Kidney (tissue), 14 donors: ENCODE measurements around the gene TPBGL. TPM values are rescaled to one million over a fixed set of nuclear protein-coding genes. Genes with fewer than 3 reads are reported as not detected.

Experiments used
- DNase-seq, 5 donors: peaks; one replicate each; pipeline ENCODE4 v3.0.0-alpha.2; 2013 to 2020
- FAIRE-seq: peaks from 2 replicates; lab custom pipeline; 2012; peaks lifted over from hg19 to GRCh38; lab: Jason Lieb, UNC
- H3K27ac ChIP-seq, 2 donors: one replicate each; pipeline ENCODE4 v1.7.0; 2013; ENCODE audit warnings: low read depth in 2 of 2, low read length in 2 of 2, inconsistent platforms in 1 of 2
- H3K27me3 ChIP-seq: one replicate; pipeline ENCODE4 v1.7.1; 2013; ENCODE audit warnings: low read length, inconsistent platforms; ENCODE audit not compliant: control insufficient read depth, insufficient read depth
- H3K36me3 ChIP-seq, 3 donors: one replicate each; pipeline versions ENCODE4 v1.7.0 to v1.7.1; 2013; ENCODE audit warnings: low read length in 3 of 3, control low read depth in 1 of 3, inconsistent platforms in 1 of 3; ENCODE audit not compliant: insufficient read depth in 3 of 3, control insufficient read depth in 2 of 3
- H3K4me1 ChIP-seq, 3 donors: one replicate each; pipeline versions ENCODE4 v1.7.0 to v1.7.1; 2013; ENCODE audit warnings: low read length in 3 of 3, inconsistent platforms in 1 of 3, low read depth in 1 of 3; ENCODE audit not compliant: control insufficient read depth in 2 of 3, insufficient read depth in 2 of 3
- H3K4me3 ChIP-seq, 3 donors: one replicate each; pipeline versions ENCODE4 v1.7.0 to v1.8.1; 2013; ENCODE audit warnings: low read length in 3 of 3, control low read depth in 1 of 3, inconsistent platforms in 1 of 3
- H3K9ac ChIP-seq, 3 donors: one replicate each; pipeline versions ENCODE4 v1.7.0 to v1.7.1; 2013; ENCODE audit warnings: low read length in 3 of 3, control low read depth in 1 of 3, inconsistent platforms in 1 of 3
- H3K9me3 ChIP-seq, 3 donors: one replicate each; pipeline versions ENCODE4 v1.7.0 to v1.7.1; 2013; ENCODE audit warnings: low read length in 3 of 3, control low read depth in 1 of 3, inconsistent platforms in 1 of 3; ENCODE audit not compliant: control insufficient read depth in 2 of 3, insufficient read depth in 1 of 3
- intact Hi-C: fragments of 100-400 bp; cut with DNase I; formaldehyde crosslinking; loops from one replicate; pipeline ENCODE4 v1.11.1; 2022
- polyA plus RNA-seq: library from polyadenylated mRNA; stranded (reverse); fragments of 350-450 nt; fragmentation: Illumina TruSeq; extraction: RNeasy Lipid Tissue Mini Kit (QIAGEN cat#74804); gene quantifications from one replicate; pipeline ENCODE4 v1.2.3, GENCODE V29; 2014; ENCODE audit warnings: low read depth, low replicate concordance; ENCODE audit not compliant: insufficient read depth
- total RNA-seq: library from RNA; stranded (reverse); fragmentation: NEBNext Ultra II Directional; extraction: Animal tissue kit (Norgen Biotek cat#: 25700); gene quantifications from one replicate; pipeline ENCODE4 v1.2.1, GENCODE V29; 2021
- TF ChIP-seq, protein P1 (sequence below): IDR thresholded peaks from 3 replicates; pipeline ENCODE4 v1.5.1; 2012; ENCODE audit warnings: mild to moderate bottlenecking, moderate library complexity, borderline replicate concordance; ENCODE audit not compliant: insufficient read depth; ENCODE audit errors: extremely low read depth
- donor health status: control.
- donor health status: control.
- donor health status: control.
- donor health status: control.
- donor health status: control.
- donor health status: DM: yes; HTN: yes; CAD: no.
- donor health status: Normal renal cell carcinoma (clear cell type).

TPBGL gene
- total and polyA plus RNA-seq, 2 donors from 2014 or later: 0.13 to 0.69 TPM

DNA sequence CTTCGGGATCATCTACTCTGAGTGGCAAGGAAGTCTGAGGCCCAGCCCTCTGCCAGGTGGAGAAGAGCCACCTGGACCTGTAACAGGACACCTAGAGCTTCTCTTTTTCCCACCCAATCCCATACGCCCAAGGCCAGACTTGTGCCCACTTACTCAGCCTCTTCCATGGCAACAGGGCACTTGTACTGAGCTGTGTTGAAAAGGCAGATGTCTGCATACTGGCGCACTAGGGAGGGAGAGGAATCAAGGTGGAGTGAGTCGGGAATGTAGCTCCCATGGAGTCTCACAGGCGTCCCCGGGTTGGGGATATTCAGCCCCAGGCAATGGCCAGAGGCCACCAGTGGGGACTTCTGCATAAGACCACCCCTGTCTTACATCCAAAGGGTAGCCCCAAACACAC is 36.1 kb downstream of the TPBGL start:
- Histone ChIP-seq H3K9ac (no peak overlapping the region), H3K4me3 (no peak overlapping the region), H3K9me3 (no peaks in the 10 kb centered on the region), H3K27me3 (no peaks in the 10 kb centered on the region), H3K27ac (no peak overlapping the region), H3K4me1 (no peaks in the 10 kb centered on the region), H3K36me3 (peaks cover 3 to 31% (median 6%) of the 10 kb centered on the region in 3 donors)
- TF ChIP-seq, protein P1, sequence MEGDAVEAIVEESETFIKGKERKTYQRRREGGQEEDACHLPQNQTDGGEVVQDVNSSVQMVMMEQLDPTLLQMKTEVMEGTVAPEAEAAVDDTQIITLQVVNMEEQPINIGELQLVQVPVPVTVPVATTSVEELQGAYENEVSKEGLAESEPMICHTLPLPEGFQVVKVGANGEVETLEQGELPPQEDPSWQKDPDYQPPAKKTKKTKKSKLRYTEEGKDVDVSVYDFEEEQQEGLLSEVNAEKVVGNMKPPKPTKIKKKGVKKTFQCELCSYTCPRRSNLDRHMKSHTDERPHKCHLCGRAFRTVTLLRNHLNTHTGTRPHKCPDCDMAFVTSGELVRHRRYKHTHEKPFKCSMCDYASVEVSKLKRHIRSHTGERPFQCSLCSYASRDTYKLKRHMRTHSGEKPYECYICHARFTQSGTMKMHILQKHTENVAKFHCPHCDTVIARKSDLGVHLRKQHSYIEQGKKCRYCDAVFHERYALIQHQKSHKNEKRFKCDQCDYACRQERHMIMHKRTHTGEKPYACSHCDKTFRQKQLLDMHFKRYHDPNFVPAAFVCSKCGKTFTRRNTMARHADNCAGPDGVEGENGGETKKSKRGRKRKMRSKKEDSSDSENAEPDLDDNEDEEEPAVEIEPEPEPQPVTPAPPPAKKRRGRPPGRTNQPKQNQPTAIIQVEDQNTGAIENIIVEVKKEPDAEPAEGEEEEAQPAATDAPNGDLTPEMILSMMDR: no peak
- intact Hi-C loops: loop anchor here (5.0 kb wide), 1 partner anchor 106 kb away; no protein-coding TSS in a partner anchor
- FAIRE-seq (no peak), DNase-seq (peak; percentile 48 to 80 (median 69))

DNA sequence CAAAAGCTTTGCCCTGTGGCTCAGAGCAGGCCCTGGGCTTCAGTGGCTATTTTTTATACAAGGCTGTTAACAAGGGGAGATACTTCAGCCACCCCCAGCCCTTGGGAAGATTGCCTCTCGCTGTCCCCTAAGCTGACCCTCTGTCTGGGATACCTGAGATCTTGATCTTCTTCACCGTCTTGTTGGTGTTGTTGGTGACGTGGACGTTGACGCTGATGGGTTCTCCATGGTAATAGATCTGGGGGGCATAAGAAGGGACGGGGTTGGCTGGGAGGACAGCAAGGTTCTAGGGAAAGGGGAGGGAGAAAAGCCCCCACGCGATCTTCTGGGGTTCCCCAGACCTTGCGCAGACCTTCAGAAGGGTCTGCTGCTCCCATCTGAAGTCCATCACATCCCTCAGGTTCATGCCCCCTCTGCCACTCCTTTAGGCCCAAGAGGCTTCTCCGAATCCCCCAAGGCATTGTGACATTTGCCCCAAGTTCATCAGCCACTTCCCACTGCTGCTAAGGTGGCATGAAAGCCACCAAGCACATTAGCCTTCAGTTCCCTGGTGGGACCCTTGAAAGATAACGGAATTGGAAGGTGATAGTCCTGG is 36.7 kb downstream of the TPBGL start:
- H3K4me1 ChIP-seq: no peaks in the 10 kb centered on the region
- H3K27ac ChIP-seq: no peak overlapping the region
- DNase-seq: peak in 2 of 5 donors; percentile 18 to 25
- H3K4me3 ChIP-seq: no peak overlapping the region
- no peak for FAIRE-seq
- intact Hi-C loops: loop anchor here (5.0 kb wide), 1 partner anchor 105 kb away; no protein-coding TSS in a partner anchor
- peaks cover 3 to 31% (median 7%) of the 10 kb centered on the region in 3 donors for H3K36me3 ChIP-seq
- H3K9me3 ChIP-seq: no peaks in the 10 kb centered on the region
- no peak overlapping the region for H3K9ac ChIP-seq
- TF ChIP-seq, protein P1: no peak
- no peaks in the 10 kb centered on the region for H3K27me3 ChIP-seq

DNA sequence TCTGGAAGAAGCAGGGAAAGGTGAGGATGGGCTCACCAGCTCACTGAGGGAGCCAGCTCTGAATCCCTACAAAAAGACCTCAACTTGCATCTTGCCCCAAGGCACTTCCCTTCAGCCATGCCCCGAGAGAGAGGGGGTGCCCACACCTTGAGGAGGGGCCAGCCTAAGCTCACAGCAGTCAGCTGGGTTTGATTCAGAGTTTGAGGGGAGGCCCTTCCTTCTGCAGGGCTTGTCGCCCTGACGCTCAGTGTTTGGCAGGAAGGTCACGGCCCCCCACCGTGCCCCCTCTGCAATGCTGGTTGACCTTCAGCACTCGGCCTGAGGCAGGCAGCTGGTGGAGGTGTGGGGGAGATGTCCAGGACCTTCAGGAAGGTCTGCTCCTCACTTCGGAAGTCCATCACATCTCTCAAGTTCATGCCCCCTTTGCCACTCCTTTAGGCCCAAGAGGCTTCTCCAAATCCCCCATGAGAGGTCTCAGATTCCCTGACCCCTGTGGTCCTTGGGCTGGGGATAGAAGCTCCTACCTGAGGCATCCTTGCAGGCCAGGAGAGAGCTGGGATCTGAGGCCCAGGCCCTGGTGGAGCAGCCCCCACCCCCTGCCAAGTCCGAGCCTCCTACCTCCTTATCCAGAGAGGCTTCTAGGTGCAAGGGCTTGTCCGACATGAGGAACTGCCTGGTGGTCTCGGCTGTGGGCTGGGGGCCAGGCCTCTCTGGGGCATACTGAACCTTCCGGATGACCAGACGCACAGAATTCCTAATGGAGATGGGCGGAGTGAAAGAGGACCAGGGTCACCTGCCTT is 37.6 kb downstream of the TPBGL start:
- Histone ChIP-seq H3K9ac (no peak overlapping the region), H3K4me1 (no peaks in the 10 kb centered on the region), H3K27ac (no peak overlapping the region), H3K27me3 (no peaks in the 10 kb centered on the region), H3K9me3 (no peaks in the 10 kb centered on the region), H3K36me3 (peaks cover 3 to 31% (median 7%) of the 10 kb centered on the region in 3 donors), H3K4me3 (no peak overlapping the region)
- TF ChIP-seq, protein P1: no peak
- FAIRE-seq (no peak), DNase-seq (peak in 2 of 5 donors; percentile 32 to 36)
- intact Hi-C loops: loop anchor here (5.0 kb wide), 1 partner anchor 104 kb away; no protein-coding TSS in a partner anchor
